HEK293 (cell line): ENCODE data around the gene CLPSL2.
A peak's percentile ranks its signal among the peaks of the same experiment; 100 is the strongest.

Experiments used
- EGR2 ChIP-seq: fragments of 450-650 bp; formaldehyde crosslinking; IDR thresholded peaks from 2 replicates; pipeline ENCODE4 v1.5.1; 2016; ENCODE audit warnings: low read depth, missing biosample characterization, missing genetic modification characterization
- GLIS2 ChIP-seq: fragments of 450-650 bp; formaldehyde crosslinking; IDR thresholded peaks from 2 replicates; pipeline ENCODE4 v1.5.1; 2016; ENCODE audit warnings: missing biosample characterization, missing genetic modification characterization
- HOXA7 ChIP-seq: sonication (generic); formaldehyde crosslinking; IDR thresholded peaks from 2 replicates; pipeline ENCODE4 v1.8.1; 2022; ENCODE audit warnings: missing genetic modification reagents, borderline replicate concordance
- HOXD13 ChIP-seq: sonication (generic); formaldehyde crosslinking; IDR thresholded peaks from 2 replicates; pipeline ENCODE4 v1.8.0; 2022; ENCODE audit warnings: missing genetic modification reagents, borderline replicate concordance
- KLF1 ChIP-seq: fragments of 450-650 bp; formaldehyde crosslinking; IDR thresholded peaks from 2 replicates; pipeline ENCODE4 v1.5.1; 2016; ENCODE audit warnings: missing biosample characterization, missing genetic modification characterization
- ZBTB1 ChIP-seq: fragments of 450-650 bp; formaldehyde crosslinking; IDR thresholded peaks from 2 replicates; pipeline ENCODE4 v1.5.1; 2016; ENCODE audit warnings: missing biosample characterization, missing genetic modification characterization
- ZBTB8A ChIP-seq: fragments of 450-650 bp; formaldehyde crosslinking; IDR thresholded peaks from 2 replicates; pipeline ENCODE4 v1.5.1; 2016; ENCODE audit warnings: missing biosample characterization, missing genetic modification characterization
- ZFP3 ChIP-seq: fragments of 450-650 bp; formaldehyde crosslinking; IDR thresholded peaks from 2 replicates; pipeline ENCODE4 v1.5.1; 2016; ENCODE audit warnings: low read depth, missing biosample characterization, missing genetic modification characterization
- ZFP41 ChIP-seq: fragments of 450-650 bp; formaldehyde crosslinking; IDR thresholded peaks from 2 replicates; pipeline ENCODE4 v1.5.1; 2016; ENCODE audit warnings: missing biosample characterization, missing genetic modification characterization, borderline replicate concordance
- ZNF114 ChIP-seq: fragments of 450-650 bp; formaldehyde crosslinking; IDR thresholded peaks from 2 replicates; pipeline ENCODE4 v1.5.0; 2017; ENCODE audit warnings: missing biosample characterization, missing genetic modification characterization
- ZNF132 ChIP-seq: fragments of 450-650 bp; formaldehyde crosslinking; IDR thresholded peaks from 2 replicates; pipeline ENCODE4 v1.5.1; 2017; ENCODE audit warnings: missing biosample characterization, missing genetic modification characterization, borderline replicate concordance
- ZNF175 ChIP-seq: fragments of 450-650 bp; formaldehyde crosslinking; IDR thresholded peaks from 2 replicates; pipeline ENCODE4 v1.5.1; 2016; ENCODE audit warnings: missing biosample characterization, missing genetic modification characterization
- ZNF23 ChIP-seq: fragments of 450-650 bp; formaldehyde crosslinking; IDR thresholded peaks from 2 replicates; pipeline ENCODE4 v1.5.1; 2016; ENCODE audit warnings: missing biosample characterization, missing genetic modification characterization, borderline replicate concordance
- ZNF248 ChIP-seq: fragments of 450-650 bp; formaldehyde crosslinking; IDR thresholded peaks from 2 replicates; pipeline ENCODE4 v1.5.1; 2017; ENCODE audit warnings: missing biosample characterization, missing genetic modification characterization
- ZNF311 ChIP-seq: fragments of 450-650 bp; formaldehyde crosslinking; IDR thresholded peaks from 2 replicates; pipeline ENCODE4 v1.5.1; 2017; ENCODE audit warnings: missing biosample characterization, missing genetic modification characterization, borderline replicate concordance
- ZNF350 ChIP-seq: fragments of 450-650 bp; formaldehyde crosslinking; IDR thresholded peaks from 2 replicates; pipeline ENCODE4 v1.5.0; 2017; ENCODE audit warnings: missing biosample characterization, mild to moderate bottlenecking, missing genetic modification characterization
- ZNF416 ChIP-seq: fragments of 450-650 bp; formaldehyde crosslinking; IDR thresholded peaks from 2 replicates; pipeline ENCODE4 v1.5.1; 2016; ENCODE audit warnings: missing biosample characterization, missing genetic modification characterization
- ZNF423 ChIP-seq: fragments of 450-650 bp; formaldehyde crosslinking; IDR thresholded peaks from 2 replicates; pipeline ENCODE4 v1.5.1; 2016; ENCODE audit warnings: missing biosample characterization, missing genetic modification characterization
- ZNF514 ChIP-seq: fragments of 450-650 bp; formaldehyde crosslinking; IDR thresholded peaks from 2 replicates; pipeline ENCODE4 v1.5.1; 2016; ENCODE audit warnings: missing biosample characterization, missing genetic modification characterization
- ZNF654 ChIP-seq: fragments of 450-650 bp; formaldehyde crosslinking; IDR thresholded peaks from 2 replicates; pipeline ENCODE4 v1.5.1; 2016; ENCODE audit warnings: low read depth, missing biosample characterization, missing genetic modification characterization
- ZNF701 ChIP-seq: fragments of 450-650 bp; formaldehyde crosslinking; IDR thresholded peaks from 2 replicates; pipeline ENCODE4 v1.5.1; 2016; ENCODE audit warnings: missing biosample characterization, missing genetic modification characterization
- ZNF830 ChIP-seq: fragments of 450-650 bp; IDR thresholded peaks from 2 replicates; pipeline ENCODE4 v1.5.0; 2018; ENCODE audit warnings: missing biosample characterization, missing genetic modification characterization, low read depth, mild to moderate bottlenecking, moderate library complexity
- ZNF843 ChIP-seq: fragments of 450-650 bp; formaldehyde crosslinking; IDR thresholded peaks from 2 replicates; pipeline ENCODE4 v1.5.1; 2016; ENCODE audit warnings: missing biosample characterization, missing genetic modification characterization
- ZSCAN30 ChIP-seq: fragments of 450-650 bp; IDR thresholded peaks from 2 replicates; pipeline ENCODE4 v1.5.1; 2018; ENCODE audit warnings: missing biosample characterization, mild to moderate bottlenecking, missing genetic modification characterization, moderate library complexity
- ZXDB ChIP-seq: fragments of 450-650 bp; formaldehyde crosslinking; IDR thresholded peaks from 2 replicates; pipeline ENCODE4 v1.5.1; 2016; ENCODE audit warnings: missing biosample characterization, missing genetic modification characterization
- TF ChIP-seq, protein P1 (sequence below): fragments of 450-650 bp; formaldehyde crosslinking; IDR thresholded peaks from 2 replicates; pipeline ENCODE4 v1.5.1; 2016; ENCODE audit warnings: missing biosample characterization, missing genetic modification characterization
- TF ChIP-seq, protein P2 (sequence below): fragments of 450-650 bp; formaldehyde crosslinking; IDR thresholded peaks from 2 replicates; pipeline ENCODE4 v1.5.1; 2016; ENCODE audit warnings: missing biosample characterization, missing genetic modification characterization
- TF ChIP-seq, protein P3 (sequence below): fragments of 450-650 bp; formaldehyde crosslinking; IDR thresholded peaks from 2 replicates; pipeline ENCODE4 v1.5.1; 2017; ENCODE audit warnings: missing biosample characterization, missing genetic modification characterization
- TF ChIP-seq, protein P4 (sequence below): fragments of 450-650 bp; formaldehyde crosslinking; IDR thresholded peaks from 2 replicates; pipeline ENCODE4 v1.5.1; 2017; ENCODE audit warnings: missing biosample characterization, missing genetic modification characterization
- TF ChIP-seq, protein P5 (sequence below): fragments of 450-650 bp; formaldehyde crosslinking; IDR thresholded peaks from 2 replicates; pipeline ENCODE4 v1.5.1; 2016; ENCODE audit warnings: missing biosample characterization, missing genetic modification characterization

The CLPSL2 gene

DNA sequence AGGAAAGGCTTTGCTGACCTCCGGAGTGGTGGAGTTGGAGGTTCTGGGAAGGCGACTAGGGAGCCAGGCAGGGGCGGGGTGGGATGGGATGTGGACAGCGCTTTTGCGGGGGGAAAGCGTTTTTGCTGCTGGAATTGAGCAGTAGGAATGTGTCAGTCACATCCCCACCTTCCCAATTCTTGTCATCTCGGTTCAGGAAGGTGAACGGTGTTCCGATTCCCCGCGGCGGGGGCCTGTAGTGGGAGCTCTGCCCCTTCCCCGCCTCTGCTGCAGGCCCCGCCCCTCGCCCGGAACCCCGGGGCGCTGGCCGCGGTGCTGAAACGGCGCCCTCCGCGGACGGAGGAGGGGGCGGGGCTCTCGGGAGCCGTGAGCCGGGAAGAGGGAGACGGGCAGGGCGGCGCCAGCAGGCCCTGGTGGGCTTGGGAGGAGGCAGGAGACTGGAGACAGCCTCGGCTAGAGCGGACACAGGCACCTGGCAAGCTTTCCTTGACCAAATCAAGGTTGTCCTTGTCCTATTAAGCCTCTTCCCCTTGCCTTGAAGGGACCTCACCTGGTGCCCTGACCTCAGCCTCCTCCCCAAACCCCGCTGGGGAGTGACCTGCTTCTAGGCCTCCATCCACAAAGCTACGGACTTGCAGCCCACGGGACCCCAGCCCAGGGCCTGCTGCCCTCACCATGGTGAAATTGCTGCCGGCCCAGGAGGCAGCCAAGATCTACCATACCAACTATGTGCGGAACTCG is 28.8 kb downstream of the CLPSL2 start, which contains the start of gene LHFPL5 (continued):
- TF ChIP-seq, protein P1, sequence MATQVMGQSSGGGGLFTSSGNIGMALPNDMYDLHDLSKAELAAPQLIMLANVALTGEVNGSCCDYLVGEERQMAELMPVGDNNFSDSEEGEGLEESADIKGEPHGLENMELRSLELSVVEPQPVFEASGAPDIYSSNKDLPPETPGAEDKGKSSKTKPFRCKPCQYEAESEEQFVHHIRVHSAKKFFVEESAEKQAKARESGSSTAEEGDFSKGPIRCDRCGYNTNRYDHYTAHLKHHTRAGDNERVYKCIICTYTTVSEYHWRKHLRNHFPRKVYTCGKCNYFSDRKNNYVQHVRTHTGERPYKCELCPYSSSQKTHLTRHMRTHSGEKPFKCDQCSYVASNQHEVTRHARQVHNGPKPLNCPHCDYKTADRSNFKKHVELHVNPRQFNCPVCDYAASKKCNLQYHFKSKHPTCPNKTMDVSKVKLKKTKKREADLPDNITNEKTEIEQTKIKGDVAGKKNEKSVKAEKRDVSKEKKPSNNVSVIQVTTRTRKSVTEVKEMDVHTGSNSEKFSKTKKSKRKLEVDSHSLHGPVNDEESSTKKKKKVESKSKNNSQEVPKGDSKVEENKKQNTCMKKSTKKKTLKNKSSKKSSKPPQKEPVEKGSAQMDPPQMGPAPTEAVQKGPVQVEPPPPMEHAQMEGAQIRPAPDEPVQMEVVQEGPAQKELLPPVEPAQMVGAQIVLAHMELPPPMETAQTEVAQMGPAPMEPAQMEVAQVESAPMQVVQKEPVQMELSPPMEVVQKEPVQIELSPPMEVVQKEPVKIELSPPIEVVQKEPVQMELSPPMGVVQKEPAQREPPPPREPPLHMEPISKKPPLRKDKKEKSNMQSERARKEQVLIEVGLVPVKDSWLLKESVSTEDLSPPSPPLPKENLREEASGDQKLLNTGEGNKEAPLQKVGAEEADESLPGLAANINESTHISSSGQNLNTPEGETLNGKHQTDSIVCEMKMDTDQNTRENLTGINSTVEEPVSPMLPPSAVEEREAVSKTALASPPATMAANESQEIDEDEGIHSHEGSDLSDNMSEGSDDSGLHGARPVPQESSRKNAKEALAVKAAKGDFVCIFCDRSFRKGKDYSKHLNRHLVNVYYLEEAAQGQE (tag by site-specific recombination), result peak; percentile 99
- TF ChIP-seq ZNF423, result no peak
- no peak for TF ChIP-seq HOXD13 (CRISPR knock-in tag)
- no peak for TF ChIP-seq ZNF311 (tag by site-specific recombination)
- TF ChIP-seq ZNF654, result no peak
- TF ChIP-seq EGR2 (tag by site-specific recombination), result peak; percentile 41; the same call in 1 of the 2 replicates
- no peak for TF ChIP-seq ZNF416
- TF ChIP-seq HOXA7 (CRISPR knock-in tag), result no peak
- TF ChIP-seq ZXDB, result peak; percentile 63
- TF ChIP-seq ZSCAN30 (tag by site-specific recombination), result no peak
- TF ChIP-seq, protein P2, sequence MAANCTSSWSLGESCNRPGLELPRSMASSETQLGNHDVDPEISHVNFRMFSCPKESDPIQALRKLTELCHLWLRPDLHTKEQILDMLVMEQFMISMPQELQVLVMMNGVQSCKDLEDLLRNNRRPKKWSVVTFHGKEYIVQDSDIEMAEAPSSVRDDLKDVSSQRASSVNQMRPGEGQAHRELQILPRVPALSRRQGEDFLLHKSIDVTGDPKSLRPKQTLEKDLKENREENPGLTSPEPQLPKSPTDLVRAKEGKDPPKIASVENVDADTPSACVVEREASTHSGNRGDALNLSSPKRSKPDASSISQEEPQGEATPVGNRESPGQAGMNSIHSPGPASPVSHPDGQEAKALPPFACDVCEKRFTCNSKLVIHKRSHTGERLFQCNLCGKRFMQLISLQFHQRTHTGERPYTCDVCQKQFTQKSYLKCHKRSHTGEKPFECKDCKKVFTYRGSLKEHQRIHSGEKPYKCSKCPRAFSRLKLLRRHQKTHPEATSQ (tag by site-specific recombination), result no peak
- TF ChIP-seq GLIS2, result no peak; the same call in 1 of the 2 replicates
- TF ChIP-seq ZNF248 (tag by site-specific recombination), result no peak
- no peak for TF ChIP-seq ZNF350 (tag by site-specific recombination)
- TF ChIP-seq ZNF843 (tag by site-specific recombination), result no peak
- TF ChIP-seq, protein P3, sequence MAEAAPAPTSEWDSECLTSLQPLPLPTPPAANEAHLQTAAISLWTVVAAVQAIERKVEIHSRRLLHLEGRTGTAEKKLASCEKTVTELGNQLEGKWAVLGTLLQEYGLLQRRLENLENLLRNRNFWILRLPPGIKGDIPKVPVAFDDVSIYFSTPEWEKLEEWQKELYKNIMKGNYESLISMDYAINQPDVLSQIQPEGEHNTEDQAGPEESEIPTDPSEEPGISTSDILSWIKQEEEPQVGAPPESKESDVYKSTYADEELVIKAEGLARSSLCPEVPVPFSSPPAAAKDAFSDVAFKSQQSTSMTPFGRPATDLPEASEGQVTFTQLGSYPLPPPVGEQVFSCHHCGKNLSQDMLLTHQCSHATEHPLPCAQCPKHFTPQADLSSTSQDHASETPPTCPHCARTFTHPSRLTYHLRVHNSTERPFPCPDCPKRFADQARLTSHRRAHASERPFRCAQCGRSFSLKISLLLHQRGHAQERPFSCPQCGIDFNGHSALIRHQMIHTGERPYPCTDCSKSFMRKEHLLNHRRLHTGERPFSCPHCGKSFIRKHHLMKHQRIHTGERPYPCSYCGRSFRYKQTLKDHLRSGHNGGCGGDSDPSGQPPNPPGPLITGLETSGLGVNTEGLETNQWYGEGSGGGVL (tag by site-specific recombination), result no peak
- TF ChIP-seq ZNF132 (tag by site-specific recombination), result no peak
- TF ChIP-seq, protein P4, sequence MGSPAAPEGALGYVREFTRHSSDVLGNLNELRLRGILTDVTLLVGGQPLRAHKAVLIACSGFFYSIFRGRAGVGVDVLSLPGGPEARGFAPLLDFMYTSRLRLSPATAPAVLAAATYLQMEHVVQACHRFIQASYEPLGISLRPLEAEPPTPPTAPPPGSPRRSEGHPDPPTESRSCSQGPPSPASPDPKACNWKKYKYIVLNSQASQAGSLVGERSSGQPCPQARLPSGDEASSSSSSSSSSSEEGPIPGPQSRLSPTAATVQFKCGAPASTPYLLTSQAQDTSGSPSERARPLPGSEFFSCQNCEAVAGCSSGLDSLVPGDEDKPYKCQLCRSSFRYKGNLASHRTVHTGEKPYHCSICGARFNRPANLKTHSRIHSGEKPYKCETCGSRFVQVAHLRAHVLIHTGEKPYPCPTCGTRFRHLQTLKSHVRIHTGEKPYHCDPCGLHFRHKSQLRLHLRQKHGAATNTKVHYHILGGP (tag by site-specific recombination), result no peak
- no peak for TF ChIP-seq ZNF114 (tag by site-specific recombination)
- no peak for TF ChIP-seq ZBTB1
- no peak for TF ChIP-seq ZNF830 (tag by site-specific recombination)
- TF ChIP-seq, protein P5, sequence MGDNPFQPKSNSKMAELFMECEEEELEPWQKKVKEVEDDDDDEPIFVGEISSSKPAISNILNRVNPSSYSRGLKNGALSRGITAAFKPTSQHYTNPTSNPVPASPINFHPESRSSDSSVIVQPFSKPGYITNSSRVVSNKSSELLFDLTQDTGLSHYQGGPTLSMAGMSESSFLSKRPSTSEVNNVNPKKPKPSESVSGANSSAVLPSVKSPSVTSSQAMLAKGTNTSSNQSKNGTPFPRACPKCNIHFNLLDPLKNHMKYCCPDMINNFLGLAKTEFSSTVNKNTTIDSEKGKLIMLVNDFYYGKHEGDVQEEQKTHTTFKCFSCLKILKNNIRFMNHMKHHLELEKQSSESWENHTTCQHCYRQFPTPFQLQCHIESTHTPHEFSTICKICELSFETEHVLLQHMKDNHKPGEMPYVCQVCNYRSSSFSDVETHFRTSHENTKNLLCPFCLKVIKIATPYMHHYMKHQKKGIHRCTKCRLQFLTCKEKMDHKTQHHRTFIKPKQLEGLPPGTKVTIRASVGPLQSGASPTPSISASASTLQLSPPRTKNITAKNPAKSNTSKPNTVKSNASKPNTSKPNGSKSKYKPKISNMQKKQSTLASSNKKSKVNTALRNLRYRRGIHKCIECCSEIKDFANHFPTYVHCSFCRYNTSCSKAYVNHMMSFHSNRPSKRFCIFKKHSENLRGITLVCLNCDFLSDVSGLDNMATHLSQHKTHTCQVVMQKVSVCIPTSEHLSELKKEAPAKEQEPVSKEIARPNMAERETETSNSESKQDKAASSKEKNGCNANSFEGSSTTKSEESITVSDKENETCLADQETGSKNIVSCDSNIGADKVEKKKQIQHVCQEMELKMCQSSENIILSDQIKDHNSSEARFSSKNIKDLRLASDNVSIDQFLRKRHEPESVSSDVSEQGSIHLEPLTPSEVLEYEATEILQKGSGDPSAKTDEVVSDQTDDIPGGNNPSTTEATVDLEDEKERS, result no peak
- no peak for TF ChIP-seq ZFP3 (tag by site-specific recombination)
- TF ChIP-seq ZNF701, result no peak
- TF ChIP-seq ZNF514 (tag by site-specific recombination), result no peak
- no peak for TF ChIP-seq ZBTB8A (tag by site-specific recombination)
- TF ChIP-seq ZNF23, result no peak
- peak; percentile 65 for TF ChIP-seq KLF1 (tag by site-specific recombination)
- TF ChIP-seq ZFP41, result no peak
- no peak for TF ChIP-seq ZNF175 (tag by site-specific recombination)
